ENCODE measurements around the gene TRAPPC5.

Gene TRAPPC5

GRCh38 chr19:7734220-7735203 is 53.9 kb downstream of the TRAPPC5 start:
- no peak for DNase-seq

- no peak for DNase-seq
These were observed 55.5 kb downstream of the TRAPPC5 start for GRCh38 chr19:7736148-7736547.

- DNase-seq, result no peak
These were observed 56.6 kb downstream of the TRAPPC5 start for GRCh38 chr19:7737215-7737614.

All from eye (tissue), 1 donor.